ENCODE data around the gene E2F8.

The E2F8 gene

GRCh38 chr11:19244621-19245020 is 3.9 kb upstream of the E2F8 start:
- peaks cover 12% of the 10 kb centered on the region for H3K36me3 ChIP-seq (ENCODE audit: control insufficient read depth, low read length)
- H3K9me2 ChIP-seq (replicated peaks; ENCODE audit: control insufficient read depth, low read length), result no peaks in the 10 kb centered on the region
- 0 out of 2 replicates have a peak, but pooled peaks cover 2% of the 10 kb centered on the region for H3K9me3 ChIP-seq (ENCODE audit: control insufficient read depth, insufficient read depth, low read length)
- TF ChIP-seq EZH2phosphoT487 (IDR thresholded peaks at IDR 0.05; ENCODE audit: borderline replicate concordance, low read length), result no peak
- TF ChIP-seq CTCF (IDR thresholded peaks at IDR 0.05; ENCODE audit: low read depth, low read length, poor library complexity, severe bottlenecking), result no peak
- H3K27me3 ChIP-seq (ENCODE audit: control insufficient read depth, low read length), result no peaks in the 10 kb centered on the region
- H3K4me3 ChIP-seq (ENCODE audit: low read length), result no peak overlapping the region
- peaks cover 25% of the 10 kb centered on the region for H3K79me2 ChIP-seq (ENCODE audit: control insufficient read depth, low read length)
- H3K27ac ChIP-seq (ENCODE audit: low read depth, low read length), result no peak overlapping the region
- H3K4me2 ChIP-seq (ENCODE audit: low read length), result no peak overlapping the region
- H4K20me1 ChIP-seq (ENCODE audit: control insufficient read depth, insufficient read depth, low read depth, low read length), result no peaks in the 10 kb centered on the region
- peaks cover 25% of the 10 kb centered on the region for H3K4me1 ChIP-seq (ENCODE audit: control insufficient read depth, low read length)
- peaks cover 7% of the 10 kb centered on the region; the same call in 1 of the 2 replicates for H3F3A ChIP-seq (ENCODE audit: control insufficient read depth, insufficient read depth)

GRCh38 chr11:19244084-19244483 is 3.3 kb upstream of the E2F8 start:
- H3K4me2 ChIP-seq (ENCODE audit: low read length), result peak overlapping the region; percentile 86
- H3K79me2 ChIP-seq (ENCODE audit: control insufficient read depth, low read length), result peaks cover 30% of the 10 kb centered on the region
- no peaks in the 10 kb centered on the region for H3K9me3 ChIP-seq (ENCODE audit: control insufficient read depth, insufficient read depth, low read length)
- H4K20me1 ChIP-seq (ENCODE audit: control insufficient read depth, insufficient read depth, low read depth, low read length), result no peaks in the 10 kb centered on the region
- no peaks in the 10 kb centered on the region for H3K27me3 ChIP-seq (ENCODE audit: control insufficient read depth, low read length)
- H3K4me1 ChIP-seq (ENCODE audit: control insufficient read depth, low read length), result peaks cover 28% of the 10 kb centered on the region
- H3K27ac ChIP-seq (ENCODE audit: low read depth, low read length), result 0 out of 2 replicates have a peak overlapping the region, but pooled peaks have one; percentile 15
- no peaks in the 10 kb centered on the region for H3K9me2 ChIP-seq (replicated peaks; ENCODE audit: control insufficient read depth, low read length)
- peaks cover 17% of the 10 kb centered on the region for H3K36me3 ChIP-seq (ENCODE audit: control insufficient read depth, low read length)
- H3K4me3 ChIP-seq (ENCODE audit: low read length), result no peak overlapping the region
- peaks cover 7% of the 10 kb centered on the region; the same call in 1 of the 2 replicates for H3F3A ChIP-seq (ENCODE audit: control insufficient read depth, insufficient read depth)
- TF ChIP-seq EZH2phosphoT487 (IDR thresholded peaks at IDR 0.05; ENCODE audit: borderline replicate concordance, low read length) (no peak), CTCF (IDR thresholded peaks at IDR 0.05; ENCODE audit: low read depth, low read length, poor library complexity, severe bottlenecking) (no peak)

GRCh38 chr11:19243613-19244012 is 2.9 kb upstream of the E2F8 start:
- Histone ChIP-seq H3K79me2 (ENCODE audit: control insufficient read depth, low read length) (peaks cover 35% of the 10 kb centered on the region), H3K27ac (ENCODE audit: low read depth, low read length) (0 out of 2 replicates have a peak overlapping the region, but pooled peaks have one; percentile 15), H3K4me2 (ENCODE audit: low read length) (peak overlapping the region; percentile 86), H4K20me1 (ENCODE audit: control insufficient read depth, insufficient read depth, low read depth, low read length) (no peaks in the 10 kb centered on the region), H3K4me1 (ENCODE audit: control insufficient read depth, low read length) (peaks cover 33% of the 10 kb centered on the region), H3K9me2 (replicated peaks; ENCODE audit: control insufficient read depth, low read length) (no peaks in the 10 kb centered on the region), H3K36me3 (ENCODE audit: control insufficient read depth, low read length) (peaks cover 22% of the 10 kb centered on the region), H3K9me3 (ENCODE audit: control insufficient read depth, insufficient read depth, low read length) (no peaks in the 10 kb centered on the region), H3K27me3 (ENCODE audit: control insufficient read depth, low read length) (no peaks in the 10 kb centered on the region), H3K4me3 (ENCODE audit: low read length) (peak overlapping the region; percentile 94; the same call in 1 of the 2 replicates), H3F3A (ENCODE audit: control insufficient read depth, insufficient read depth) (peaks cover 7% of the 10 kb centered on the region; the same call in 1 of the 2 replicates)
- TF ChIP-seq CTCF (IDR thresholded peaks at IDR 0.05; ENCODE audit: low read depth, low read length, poor library complexity, severe bottlenecking) (no peak), EZH2phosphoT487 (IDR thresholded peaks at IDR 0.05; ENCODE audit: borderline replicate concordance, low read length) (no peak)
